Parathyroid adenoma (tissue), 2 donors: ENCODE results near the gene SERHL2.
"Not testable (repeated sequence)": the region's sequence is repeated elsewhere in the genome, so short reads cannot be mapped to it uniquely, and the experiment has no call there.

Experiments
- H2AFZ ChIP-seq: fragments of 300-600 bp; sonication (generic); one replicate; pipeline ENCODE4 v1.7.0; 2017; ENCODE audit warnings: antibody characterized with exemption, mild to moderate bottlenecking
- H3K27ac ChIP-seq: fragments of 300-600 bp; sonication (generic); one replicate; pipeline ENCODE4 v1.7.0; 2017
- H3K27me3 ChIP-seq: fragments of 300-600 bp; sonication (generic); one replicate; pipeline ENCODE4 v1.7.0; 2017; ENCODE audit warnings: low read length; ENCODE audit not compliant: control insufficient read depth, insufficient read depth
- H3K36me3 ChIP-seq: fragments of 300-600 bp; sonication (generic); one replicate; pipeline ENCODE4 v1.7.0; 2017; ENCODE audit warnings: low read length; ENCODE audit not compliant: control insufficient read depth, insufficient read depth
- H3K4me1 ChIP-seq: fragments of 300-600 bp; sonication (generic); one replicate; pipeline ENCODE4 v1.7.0; 2017; ENCODE audit warnings: control low read depth
- H3K4me2 ChIP-seq: fragments of 300-600 bp; sonication (generic); one replicate; pipeline ENCODE4 v1.7.0; 2017; ENCODE audit warnings: low read length
- H3K4me3 ChIP-seq: fragments of 300-600 bp; sonication (generic); one replicate; pipeline ENCODE4 v1.7.0; 2017; ENCODE audit warnings: low read depth, low read length
- H3K79me2 ChIP-seq: fragments of 300-600 bp; sonication (generic); one replicate; pipeline ENCODE4 v1.7.0; 2017; ENCODE audit warnings: control low read depth
- H3K9ac ChIP-seq: fragments of 300-600 bp; sonication (generic); one replicate; pipeline ENCODE4 v1.7.0; 2017; ENCODE audit warnings: mild to moderate bottlenecking
- H3K9me3 ChIP-seq: fragments of 300-600 bp; sonication (generic); one replicate; pipeline ENCODE4 v1.7.0; 2017; ENCODE audit warnings: low read length; ENCODE audit not compliant: control insufficient read depth
- CTCF ChIP-seq: fragments of 300-600 bp; sonication (generic); IDR thresholded peaks from one replicate; pipeline ENCODE4 v1.7.0; 2017; ENCODE audit warnings: antibody characterized with exemption, mild to moderate bottlenecking
- donor health status: primary hyperparathyroidism.

The SERHL2 gene

GRCh38 chr22:42553475-42554361 is at the start of gene SERHL2:
Gene SERHL2 (plus strand): TSS chr22:42553956. CDS start chr22:42554021, 65 bp downstream.
- Histone ChIP-seq H3K9ac (no peak within 1 kb of the TSS), H3K79me2 (no peaks in the 10 kb centered on the region), H3K4me3 (peak within 1 kb of the TSS; percentile 57), H3K9me3 (no peaks in the 10 kb centered on the region), H3K4me1 (no peaks in the 10 kb centered on the region), H2AFZ (peak within 1 kb of the TSS; percentile 73), H3K27ac (no peak within 1 kb of the TSS), H3K4me2 (peak within 1 kb of the TSS; percentile 96), H3K27me3 (no peaks in the 10 kb centered on the region), H3K36me3 (no peaks in the 10 kb centered on the region)
- TF ChIP-seq CTCF, result no peak

GRCh38 chr22:42508327-42508974 is 45.3 kb upstream of the SERHL2 start:
- H3K4me1 ChIP-seq, H3K27ac ChIP-seq, H3K4me2 ChIP-seq, H3K4me3 ChIP-seq, H3K27me3 ChIP-seq, H3K36me3 ChIP-seq, H3K9me3 ChIP-seq, H2AFZ ChIP-seq, H3K9ac ChIP-seq, H3K79me2 ChIP-seq: not testable (repeated sequence)

- H3K27ac ChIP-seq, H3K36me3 ChIP-seq, H3K79me2 ChIP-seq, H3K9me3 ChIP-seq, H2AFZ ChIP-seq, H3K27me3 ChIP-seq, H3K4me1 ChIP-seq, H3K4me3 ChIP-seq, H3K4me2 ChIP-seq, H3K9ac ChIP-seq: not testable (repeated sequence)
Measured at GRCh38 chr22:42508975-42509364, 44.8 kb upstream of the SERHL2 start.

GRCh38 chr22:42509548-42509947 is 44.2 kb upstream of the SERHL2 start:
- Histone ChIP-seq H3K79me2 (no peaks in the 10 kb centered on the region), H3K9me3 (no peaks in the 10 kb centered on the region), H3K4me1 (no peaks in the 10 kb centered on the region), H3K4me3 (no peak overlapping the region), H3K4me2 (no peak overlapping the region), H3K9ac (no peak overlapping the region), H3K27ac (no peak overlapping the region), H3K27me3 (no peaks in the 10 kb centered on the region), H3K36me3 (no peaks in the 10 kb centered on the region), H2AFZ (no peak overlapping the region)
- TF ChIP-seq CTCF, result no peak

GRCh38 chr22:42511401-42511891 is 42.3 kb upstream of the SERHL2 start:
- Histone ChIP-seq H3K4me1 (no peaks in the 10 kb centered on the region), H3K27ac (no peak overlapping the region), H3K79me2 (no peaks in the 10 kb centered on the region), H2AFZ (no peak overlapping the region), H3K4me2 (no peak overlapping the region), H3K36me3 (no peaks in the 10 kb centered on the region), H3K4me3 (no peak overlapping the region), H3K27me3 (no peaks in the 10 kb centered on the region), H3K9ac (no peak overlapping the region), H3K9me3 (no peaks in the 10 kb centered on the region)
- TF ChIP-seq CTCF, result no peak

- H3K4me2 ChIP-seq, H3K27ac ChIP-seq, H3K4me1 ChIP-seq, H3K9me3 ChIP-seq, H3K79me2 ChIP-seq, H3K36me3 ChIP-seq, H3K27me3 ChIP-seq, H3K4me3 ChIP-seq, H2AFZ ChIP-seq, H3K9ac ChIP-seq: not testable (repeated sequence)
Measured at GRCh38 chr22:42512273-42512990, 41.3 kb upstream of the SERHL2 start.

- not testable (repeated sequence) for H3K9me3 ChIP-seq, H3K27ac ChIP-seq, H3K4me2 ChIP-seq, H3K79me2 ChIP-seq, H3K36me3 ChIP-seq, H2AFZ ChIP-seq, H3K9ac ChIP-seq, H3K4me1 ChIP-seq, H3K4me3 ChIP-seq, H3K27me3 ChIP-seq
Measured at GRCh38 chr22:42514331-42514730, 39.4 kb upstream of the SERHL2 start.

GRCh38 chr22:42515304-42515703 is 38.5 kb upstream of the SERHL2 start:
- H3K9ac ChIP-seq, H3K36me3 ChIP-seq, H2AFZ ChIP-seq, H3K27me3 ChIP-seq, H3K4me1 ChIP-seq, H3K9me3 ChIP-seq, H3K27ac ChIP-seq, H3K4me2 ChIP-seq, H3K79me2 ChIP-seq, H3K4me3 ChIP-seq: not testable (repeated sequence)
